ENCODE results near the gene EPHB1.

- TF ChIP-seq, protein P1, sequence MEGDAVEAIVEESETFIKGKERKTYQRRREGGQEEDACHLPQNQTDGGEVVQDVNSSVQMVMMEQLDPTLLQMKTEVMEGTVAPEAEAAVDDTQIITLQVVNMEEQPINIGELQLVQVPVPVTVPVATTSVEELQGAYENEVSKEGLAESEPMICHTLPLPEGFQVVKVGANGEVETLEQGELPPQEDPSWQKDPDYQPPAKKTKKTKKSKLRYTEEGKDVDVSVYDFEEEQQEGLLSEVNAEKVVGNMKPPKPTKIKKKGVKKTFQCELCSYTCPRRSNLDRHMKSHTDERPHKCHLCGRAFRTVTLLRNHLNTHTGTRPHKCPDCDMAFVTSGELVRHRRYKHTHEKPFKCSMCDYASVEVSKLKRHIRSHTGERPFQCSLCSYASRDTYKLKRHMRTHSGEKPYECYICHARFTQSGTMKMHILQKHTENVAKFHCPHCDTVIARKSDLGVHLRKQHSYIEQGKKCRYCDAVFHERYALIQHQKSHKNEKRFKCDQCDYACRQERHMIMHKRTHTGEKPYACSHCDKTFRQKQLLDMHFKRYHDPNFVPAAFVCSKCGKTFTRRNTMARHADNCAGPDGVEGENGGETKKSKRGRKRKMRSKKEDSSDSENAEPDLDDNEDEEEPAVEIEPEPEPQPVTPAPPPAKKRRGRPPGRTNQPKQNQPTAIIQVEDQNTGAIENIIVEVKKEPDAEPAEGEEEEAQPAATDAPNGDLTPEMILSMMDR (IDR thresholded peaks at IDR 0.05; ENCODE audit: low read length), result no peak
- no peak for TF ChIP-seq EZH2 (IDR thresholded peaks at IDR 0.05; ENCODE audit: borderline replicate concordance, low read length)
Measured at GRCh38 chr3:134791992-134792391, 3.1 kb upstream of the EPHB1 start.
